GM12864 (cell line): ENCODE measurements around the gene UFC1.

Experiments used
- DNase-seq: peaks from one replicate; pipeline ENCODE4 v3.0.0-alpha.2; 2011; ENCODE audit warnings: low read depth
- H3K4me3 ChIP-seq: 2 replicates; pipeline ENCODE4 v1.5.1; 2011; ENCODE audit warnings: mild to moderate bottlenecking, low read depth, low read length, control low read depth
- TF ChIP-seq, protein P1 (sequence below): IDR thresholded peaks from 2 replicates; pipeline ENCODE4 v1.5.1; 2011; ENCODE audit warnings: low read depth, mild to moderate bottlenecking, moderate library complexity, low read length, control low read depth, inconsistent platforms; ENCODE audit errors: missing control alignments

Gene UFC1

GRCh38 chr1:161172349-161172748 lies 18.6 kb downstream of the UFC1 start:
- H3K4me3 ChIP-seq = no peak overlapping the region
- DNase-seq = no peak
- TF ChIP-seq, protein P1, sequence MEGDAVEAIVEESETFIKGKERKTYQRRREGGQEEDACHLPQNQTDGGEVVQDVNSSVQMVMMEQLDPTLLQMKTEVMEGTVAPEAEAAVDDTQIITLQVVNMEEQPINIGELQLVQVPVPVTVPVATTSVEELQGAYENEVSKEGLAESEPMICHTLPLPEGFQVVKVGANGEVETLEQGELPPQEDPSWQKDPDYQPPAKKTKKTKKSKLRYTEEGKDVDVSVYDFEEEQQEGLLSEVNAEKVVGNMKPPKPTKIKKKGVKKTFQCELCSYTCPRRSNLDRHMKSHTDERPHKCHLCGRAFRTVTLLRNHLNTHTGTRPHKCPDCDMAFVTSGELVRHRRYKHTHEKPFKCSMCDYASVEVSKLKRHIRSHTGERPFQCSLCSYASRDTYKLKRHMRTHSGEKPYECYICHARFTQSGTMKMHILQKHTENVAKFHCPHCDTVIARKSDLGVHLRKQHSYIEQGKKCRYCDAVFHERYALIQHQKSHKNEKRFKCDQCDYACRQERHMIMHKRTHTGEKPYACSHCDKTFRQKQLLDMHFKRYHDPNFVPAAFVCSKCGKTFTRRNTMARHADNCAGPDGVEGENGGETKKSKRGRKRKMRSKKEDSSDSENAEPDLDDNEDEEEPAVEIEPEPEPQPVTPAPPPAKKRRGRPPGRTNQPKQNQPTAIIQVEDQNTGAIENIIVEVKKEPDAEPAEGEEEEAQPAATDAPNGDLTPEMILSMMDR = no peak

DNA sequence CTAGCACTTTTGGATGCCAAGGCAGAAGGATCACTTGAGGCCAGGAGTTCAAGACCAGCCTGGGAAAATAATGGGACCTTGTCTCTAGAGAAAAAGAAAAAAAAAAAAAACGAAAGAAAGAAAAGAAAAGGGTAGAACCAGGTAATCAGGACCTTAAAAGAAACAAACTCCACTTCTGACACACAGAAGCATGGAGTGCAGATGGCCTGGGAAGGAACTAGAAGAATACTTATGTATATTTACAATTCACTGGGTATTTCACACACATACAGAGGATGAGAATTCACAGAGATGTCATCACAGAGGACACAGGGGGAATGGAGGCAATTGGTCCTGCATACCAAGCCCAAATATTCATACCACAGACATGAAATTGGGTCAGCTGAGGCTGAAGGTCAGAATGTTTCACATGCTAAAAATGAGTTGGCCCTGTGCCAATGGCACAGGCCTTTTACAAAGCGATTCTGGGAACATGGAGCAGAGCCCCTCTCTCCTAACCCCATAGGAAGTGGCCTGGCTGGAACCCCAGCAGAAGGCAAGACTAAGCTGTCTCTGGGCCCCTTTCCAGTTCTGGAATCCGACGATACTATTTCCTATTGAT lies 19.1 kb downstream of the UFC1 start:
- TF ChIP-seq, protein P1 = no peak
- DNase-seq = no peak
- H3K4me3 ChIP-seq = no peak overlapping the region

DNA sequence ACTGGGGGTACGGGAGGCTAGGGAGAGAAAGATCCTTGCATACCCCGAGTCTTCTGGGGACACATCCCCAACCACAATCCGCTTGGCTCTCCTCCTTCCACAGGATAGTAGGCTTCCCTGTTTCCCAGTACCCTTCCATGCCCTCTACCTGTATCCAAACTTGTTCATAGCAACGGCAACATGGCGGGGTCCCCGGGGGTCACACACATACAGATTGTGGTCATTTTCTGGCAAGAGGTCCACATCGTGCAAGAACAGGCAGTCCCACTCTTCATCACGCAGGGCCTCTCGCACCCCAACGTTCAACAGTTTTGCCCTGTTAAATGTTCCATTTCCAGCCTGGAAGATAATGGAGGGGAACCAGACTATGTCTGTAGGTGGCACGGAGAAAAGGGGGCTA lies 19.9 kb downstream of the UFC1 start:
- TF ChIP-seq, protein P1 = no peak
- DNase-seq = no peak
- H3K4me3 ChIP-seq = no peak overlapping the region

- no peak overlapping the region for H3K4me3 ChIP-seq
- TF ChIP-seq, protein P1 = no peak
- DNase-seq = no peak
These were observed 21.1 kb downstream of the UFC1 start for GRCh38 chr1:161174911-161175310.

DNA sequence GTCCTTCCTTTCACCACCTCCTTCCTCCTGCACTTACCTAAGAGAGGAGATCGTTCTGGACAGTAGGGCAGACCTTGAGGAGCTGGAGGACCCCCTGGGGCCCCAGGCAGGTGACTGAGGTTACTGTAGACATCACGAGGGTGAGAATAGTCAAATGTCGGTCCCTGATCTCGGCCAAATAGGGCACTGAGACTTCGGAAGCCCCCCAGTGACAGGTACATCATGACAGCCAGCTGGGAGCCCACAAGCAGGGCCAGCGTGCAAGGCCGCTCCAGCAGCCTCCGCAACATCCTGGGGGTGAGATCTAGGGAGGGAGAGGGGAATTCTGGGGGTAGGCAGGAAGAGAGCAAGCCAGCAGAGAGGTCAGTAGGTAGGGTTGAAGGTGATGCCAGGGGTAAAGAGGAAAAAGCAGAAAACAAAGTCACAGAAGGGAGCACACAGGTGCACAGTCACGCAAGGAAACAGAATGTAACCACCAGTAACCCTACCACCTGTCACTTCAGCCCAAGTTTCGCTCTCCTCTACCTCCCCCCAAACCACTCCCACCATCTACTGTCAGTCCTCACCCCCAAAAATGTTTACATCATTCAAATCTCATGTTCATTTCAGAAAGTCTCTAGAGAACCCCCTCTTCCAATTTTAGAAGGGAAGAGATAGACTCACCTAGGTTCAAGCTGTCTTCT lies 22.1 kb downstream of the UFC1 start:
- H3K4me3 ChIP-seq = peak overlapping the region; percentile 67
- TF ChIP-seq, protein P1 = no peak
- no peak for DNase-seq

GRCh38 chr1:161176468-161177111 lies 22.8 kb downstream of the UFC1 start:
- H3K4me3 ChIP-seq = peak overlapping the region; percentile 67
- TF ChIP-seq, protein P1 = no peak
- no peak for DNase-seq
